ENCODE measurements around the gene HERC6.

DNA sequence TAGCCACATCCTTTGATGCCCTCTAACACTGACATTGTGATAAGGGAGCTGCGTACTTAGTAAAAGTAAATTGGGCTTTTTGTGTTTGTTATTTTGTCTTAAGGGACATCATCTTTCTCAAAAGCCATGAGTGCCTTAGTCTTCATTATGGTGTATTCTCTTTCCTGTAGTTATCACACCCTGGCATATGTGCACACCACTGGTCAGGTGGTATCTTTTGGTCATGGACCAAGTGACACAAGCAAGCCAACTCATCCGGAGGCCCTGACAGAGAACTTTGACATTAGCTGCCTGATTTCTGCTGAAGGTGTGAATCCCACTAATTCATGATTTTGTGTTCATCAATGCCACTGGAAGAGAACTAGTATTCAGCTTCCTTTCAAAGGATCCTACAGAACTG, 18.0 kb downstream of the HERC6 start:
- TF ChIP-seq CTCF (IDR thresholded peaks at IDR 0.05), result no peak
- no peak for TF ChIP-seq EP300 (IDR thresholded peaks at IDR 0.05)

Measured in upper lobe of left lung (tissue), 4 donors.